LoVo (cell line): ENCODE data around the gene NCAPD3.

Experiments
- DNase-seq: peaks from one replicate; pipeline ENCODE4 v3.0.0-alpha.2; 2016; ENCODE audit warnings: low spot score

Gene NCAPD3

GRCh38 chr11:134252346-134253187 lies 28.8 kb upstream of the NCAPD3 start:
- no peak for DNase-seq

GRCh38 chr11:134250675-134251074 lies 26.9 kb upstream of the NCAPD3 start:
- DNase-seq = no peak

- no peak for DNase-seq
These were observed 26.5 kb upstream of the NCAPD3 start for GRCh38 chr11:134250246-134250645.

GRCh38 chr11:134248910-134249480 lies 25.2 kb upstream of the NCAPD3 start:
- DNase-seq = no peak

- DNase-seq = no peak
These were observed 22.9 kb upstream of the NCAPD3 start for GRCh38 chr11:134246678-134247077.

- no peak for DNase-seq
These were observed 22.3 kb upstream of the NCAPD3 start for GRCh38 chr11:134246100-134246499.

- DNase-seq = no peak
These were observed 21.7 kb upstream of the NCAPD3 start for GRCh38 chr11:134245434-134245833.

- DNase-seq = no peak
These were observed 20.8 kb upstream of the NCAPD3 start for GRCh38 chr11:134244593-134244992.

GRCh38 chr11:134243913-134244312 lies 20.1 kb upstream of the NCAPD3 start:
- no peak for DNase-seq

GRCh38 chr11:134242376-134242775 lies 18.6 kb upstream of the NCAPD3 start:
- DNase-seq = no peak

- no peak for DNase-seq
These were observed 16.8 kb upstream of the NCAPD3 start for GRCh38 chr11:134240592-134240991.

- DNase-seq = no peak
These were observed 15.2 kb upstream of the NCAPD3 start for GRCh38 chr11:134238956-134239355.

- DNase-seq = no peak
These were observed 13.8 kb upstream of the NCAPD3 start for GRCh38 chr11:134237557-134237922.

GRCh38 chr11:134236834-134237556 lies 13.2 kb upstream of the NCAPD3 start:
- no peak for DNase-seq

- DNase-seq = no peak
These were observed 11.6 kb upstream of the NCAPD3 start for GRCh38 chr11:134235399-134235798.

- no peak for DNase-seq
These were observed 10.0 kb upstream of the NCAPD3 start for GRCh38 chr11:134233729-134234179.

- no peak for DNase-seq
These were observed 8.3 kb upstream of the NCAPD3 start for GRCh38 chr11:134231958-134232659.

GRCh38 chr11:134230339-134230738 lies 6.6 kb upstream of the NCAPD3 start:
- no peak for DNase-seq

GRCh38 chr11:134229126-134229790 lies 5.5 kb upstream of the NCAPD3 start:
- DNase-seq = no peak

GRCh38 chr11:134228625-134229024 lies 4.9 kb upstream of the NCAPD3 start:
- no peak for DNase-seq

GRCh38 chr11:134226806-134227325 lies 3.1 kb upstream of the NCAPD3 start:
- DNase-seq = no peak
